IPS-18c (cell line): Measurements from ENCODE around the gene ZSCAN12.
"Not testable (repeated sequence)": the region's sequence is repeated elsewhere in the genome, so short reads cannot be mapped to it uniquely, and the experiment has no call there.

Source experiments
- H3K4me3 ChIP-seq: 2 replicates; pipeline ENCODE4 v1.7.0; 2013; ENCODE audit warnings: low read depth, mild to moderate bottlenecking, low read length, moderate library complexity; ENCODE audit not compliant: insufficient read depth
- H3K9me3 ChIP-seq: one replicate; pipeline ENCODE4 v1.6.1; 2013; ENCODE audit warnings: mild to moderate bottlenecking, low read length, moderate library complexity; ENCODE audit not compliant: control insufficient read depth, insufficient read depth

Gene ZSCAN12

DNA sequence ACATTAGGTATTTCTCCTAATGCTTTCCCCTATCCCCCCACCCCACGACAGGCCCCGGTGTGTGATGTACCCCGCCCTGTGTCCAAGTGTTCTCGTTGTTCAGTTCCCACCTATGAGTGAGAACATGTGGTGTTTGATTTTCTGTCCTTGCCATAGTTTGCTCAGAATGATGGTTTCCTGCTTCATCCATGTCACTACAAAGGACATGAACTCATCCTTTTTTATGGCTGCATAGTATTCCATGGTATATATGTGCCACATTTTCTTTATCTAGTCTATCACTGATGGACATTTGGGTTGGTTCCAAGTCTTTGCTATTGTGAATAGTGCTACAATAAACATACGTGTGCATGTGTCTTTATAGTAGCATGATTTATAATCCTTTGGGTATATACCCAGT, 4.4 kb upstream of the ZSCAN12 start:
- not testable (repeated sequence) for H3K9me3 ChIP-seq, H3K4me3 ChIP-seq

- H3K9me3 ChIP-seq, result no peaks in the 10 kb centered on the region
- no peak overlapping the region for H3K4me3 ChIP-seq
Observed at GRCh38 chr6:28402197-28402596, 2.6 kb upstream of the ZSCAN12 start.

DNA sequence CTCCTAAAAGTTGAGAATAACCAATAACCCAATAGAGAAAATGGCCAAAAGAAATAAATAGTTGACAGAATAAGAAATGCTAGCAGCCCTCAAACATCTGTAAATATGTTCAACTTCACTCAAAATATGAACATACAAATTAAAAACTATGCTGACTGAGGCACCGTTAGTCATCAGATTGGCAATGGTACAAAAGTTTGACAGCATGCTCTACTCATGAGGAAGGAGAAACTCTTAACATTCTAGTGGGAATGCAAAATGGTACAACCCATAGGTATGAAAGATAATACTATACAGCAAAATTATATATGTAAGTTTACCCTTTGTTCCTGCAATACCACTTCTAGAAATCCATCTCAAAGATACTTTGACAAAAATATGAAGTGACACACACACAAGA, 1.6 kb upstream of the ZSCAN12 start:
- H3K9me3 ChIP-seq, result no peaks in the 10 kb centered on the region
- no peak overlapping the region for H3K4me3 ChIP-seq

GRCh38 chr6:28400122-28400451, 540 bp upstream of the ZSCAN12 start:
- H3K9me3 ChIP-seq, result no peaks in the 10 kb centered on the region
- H3K4me3 ChIP-seq, result peak overlapping the region; percentile 92; the same call in 1 of the 2 replicates

- H3K4me3 ChIP-seq, result no peak overlapping the region
- H3K9me3 ChIP-seq, result no peaks in the 10 kb centered on the region
Observed at GRCh38 chr6:28395918-28396317, 3.6 kb downstream of the ZSCAN12 start.

DNA sequence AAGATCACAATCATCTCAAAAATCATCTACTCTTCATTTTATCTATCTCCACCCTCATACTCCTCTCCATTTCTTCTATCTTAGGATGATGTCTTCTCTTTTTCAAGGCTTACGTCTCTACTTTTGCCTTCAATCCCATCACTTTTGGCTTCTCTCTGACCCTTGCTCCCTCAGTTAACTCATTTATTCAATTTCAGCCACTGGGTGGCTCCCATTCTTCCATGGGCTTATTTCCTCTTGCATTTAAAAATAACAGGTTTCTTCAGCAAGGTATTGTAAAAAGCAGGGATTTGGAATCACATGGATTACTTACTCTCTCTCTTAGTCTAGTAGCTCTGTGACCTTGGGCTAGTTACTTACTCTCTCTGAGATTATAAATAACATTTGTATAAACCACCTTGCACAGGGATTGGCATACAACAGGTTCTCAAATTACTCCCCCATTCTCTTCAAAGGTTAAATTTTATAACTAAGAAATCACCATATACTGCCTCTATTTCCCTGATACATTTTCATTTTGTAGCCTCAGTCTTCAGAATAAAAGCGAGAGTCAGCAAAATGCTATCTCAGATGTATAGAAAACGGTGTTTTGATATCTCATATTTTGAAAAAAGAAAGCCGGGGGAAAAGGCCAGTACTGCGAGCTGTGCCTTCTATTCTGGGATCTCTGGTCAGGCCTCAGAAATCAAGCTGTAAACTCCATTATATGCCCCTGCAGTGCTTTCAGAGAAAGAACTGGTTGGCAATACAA, 5.5 kb downstream of the ZSCAN12 start:
- Histone ChIP-seq H3K9me3 (no peaks in the 10 kb centered on the region), H3K4me3 (no peak overlapping the region)

- Histone ChIP-seq H3K9me3 (no peaks in the 10 kb centered on the region), H3K4me3 (no peak overlapping the region)
Observed at GRCh38 chr6:28390688-28391087, 8.9 kb downstream of the ZSCAN12 start.

DNA sequence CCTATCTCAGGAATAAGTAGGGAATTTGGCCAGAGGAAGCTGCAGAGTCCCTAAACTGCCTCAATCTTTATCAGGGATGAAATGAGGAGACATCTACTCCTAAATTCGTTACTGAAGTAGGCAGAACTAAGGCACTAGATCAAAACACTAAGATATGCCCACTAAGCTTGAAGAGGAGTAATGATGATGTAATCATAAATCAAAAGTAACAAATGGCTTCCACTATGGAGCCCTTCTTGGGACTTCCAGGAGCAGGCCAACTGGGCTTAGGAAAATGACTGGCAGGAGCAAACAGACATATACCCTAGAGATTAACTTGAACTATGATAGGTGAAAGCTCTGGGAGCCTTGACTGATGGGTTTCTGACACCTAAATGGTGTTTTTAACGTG, 15.4 kb downstream of the ZSCAN12 start:
- no peaks in the 10 kb centered on the region for H3K9me3 ChIP-seq
- H3K4me3 ChIP-seq, result no peak overlapping the region

GRCh38 chr6:28383235-28384142, 16.1 kb downstream of the ZSCAN12 start:
- Histone ChIP-seq H3K4me3 (peak overlapping the region; percentile 61), H3K9me3 (no peaks in the 10 kb centered on the region)

DNA sequence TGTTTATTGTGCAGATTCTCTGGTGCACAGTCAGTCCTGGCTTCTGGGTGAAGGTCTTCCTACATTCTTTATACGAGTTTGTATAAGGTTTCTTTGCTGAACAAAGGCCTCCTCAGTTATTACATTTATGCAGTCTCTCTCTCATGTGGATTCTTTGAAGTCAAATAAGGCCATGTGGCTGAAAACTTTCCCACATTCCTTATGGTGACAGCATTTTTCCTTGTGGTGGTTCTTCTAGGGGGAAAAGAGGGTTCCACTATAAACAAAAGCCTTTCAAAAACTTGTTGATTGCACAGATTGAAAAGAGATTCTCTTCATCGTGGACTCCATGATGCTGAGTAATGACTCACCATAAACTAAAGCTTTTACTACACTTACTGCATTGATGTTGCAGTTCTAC, 19.2 kb downstream of the ZSCAN12 start:
- Histone ChIP-seq H3K9me3 (no peaks in the 10 kb centered on the region), H3K4me3 (no peak overlapping the region)

- Histone ChIP-seq H3K4me3 (no peak overlapping the region), H3K9me3 (no peaks in the 10 kb centered on the region)
Observed at GRCh38 chr6:28378644-28379043, 20.9 kb downstream of the ZSCAN12 start.

- Histone ChIP-seq H3K4me3 (no peak overlapping the region), H3K9me3 (no peaks in the 10 kb centered on the region)
Observed at GRCh38 chr6:28377879-28378278, 21.7 kb downstream of the ZSCAN12 start.

GRCh38 chr6:28373925-28374324, 25.6 kb downstream of the ZSCAN12 start:
- Histone ChIP-seq H3K4me3 (no peak overlapping the region), H3K9me3 (no peaks in the 10 kb centered on the region)

DNA sequence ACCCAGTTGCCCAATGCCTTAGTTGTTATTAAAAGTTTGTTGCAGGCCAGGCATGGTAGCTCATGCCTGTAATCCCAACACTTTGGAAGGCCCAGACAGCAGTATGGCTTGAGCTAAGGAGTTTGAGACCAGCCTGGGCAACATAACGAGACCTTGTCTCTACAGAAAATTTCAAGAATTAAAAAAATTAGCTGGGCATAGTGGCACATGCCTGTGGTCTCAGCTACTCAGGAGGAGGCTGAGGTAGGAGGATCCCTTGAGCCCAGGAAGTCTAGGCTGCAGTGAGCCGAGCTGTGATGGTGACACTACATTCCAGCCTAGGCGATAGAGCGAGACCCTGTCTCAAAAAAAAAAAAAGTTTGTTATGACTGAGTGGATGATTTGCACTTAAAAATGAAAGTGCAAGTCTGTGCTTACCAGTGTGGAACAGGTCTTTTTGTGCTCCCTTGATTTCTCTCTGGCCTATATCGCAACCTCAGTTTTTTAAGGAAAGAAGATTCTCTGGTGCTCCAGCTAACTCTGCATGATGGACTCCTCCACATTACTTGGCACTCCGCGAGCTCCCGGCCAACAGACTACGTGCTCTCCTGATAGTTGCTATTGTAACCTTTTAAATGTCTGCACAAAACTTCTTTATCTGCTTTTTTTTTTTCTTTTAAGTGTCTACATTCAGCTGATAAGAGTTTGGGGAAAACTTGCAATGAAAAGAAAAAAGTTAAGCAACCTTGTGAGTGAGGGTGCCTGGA, 27.7 kb downstream of the ZSCAN12 start:
- H3K4me3 ChIP-seq, result no peak overlapping the region
- no peaks in the 10 kb centered on the region for H3K9me3 ChIP-seq

DNA sequence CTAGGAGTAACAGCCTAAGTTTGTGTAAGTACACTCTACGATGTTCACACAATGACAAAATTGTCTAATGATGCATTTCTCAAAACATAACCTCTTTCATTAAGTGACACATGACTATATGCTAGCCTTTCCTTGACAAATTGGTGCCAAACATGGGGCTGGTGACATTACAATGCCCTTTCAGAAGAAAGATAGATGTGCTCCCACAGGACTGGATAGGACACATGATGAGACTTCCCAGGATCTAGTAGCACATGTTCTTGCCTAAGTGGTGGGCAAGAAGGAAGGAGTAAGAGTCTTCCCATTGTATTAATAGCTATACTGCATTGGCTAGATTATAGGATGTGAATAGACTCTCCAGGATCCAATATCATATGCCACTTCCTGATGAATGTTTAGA, 28.3 kb downstream of the ZSCAN12 start:
- Histone ChIP-seq H3K4me3 (no peak overlapping the region), H3K9me3 (no peaks in the 10 kb centered on the region)

DNA sequence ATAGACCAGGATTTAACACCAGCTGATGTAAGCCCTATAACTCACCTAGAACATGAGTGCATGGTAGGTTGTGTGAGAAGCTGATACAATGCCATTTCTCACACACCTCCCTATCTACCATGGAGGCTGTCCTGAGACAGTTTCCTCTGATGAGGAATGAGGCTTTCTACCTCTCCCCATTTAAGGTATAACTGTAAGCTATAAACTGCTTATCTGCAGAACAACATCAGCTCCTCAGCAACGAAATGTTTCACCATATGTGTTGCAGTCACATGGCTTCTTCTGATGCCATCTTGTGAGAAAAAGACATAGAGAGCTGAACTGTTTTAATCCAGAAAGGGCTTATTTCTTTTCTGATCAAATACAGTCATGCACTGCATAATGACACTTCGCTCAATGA, 29.1 kb downstream of the ZSCAN12 start:
- no peaks in the 10 kb centered on the region for H3K9me3 ChIP-seq

DNA sequence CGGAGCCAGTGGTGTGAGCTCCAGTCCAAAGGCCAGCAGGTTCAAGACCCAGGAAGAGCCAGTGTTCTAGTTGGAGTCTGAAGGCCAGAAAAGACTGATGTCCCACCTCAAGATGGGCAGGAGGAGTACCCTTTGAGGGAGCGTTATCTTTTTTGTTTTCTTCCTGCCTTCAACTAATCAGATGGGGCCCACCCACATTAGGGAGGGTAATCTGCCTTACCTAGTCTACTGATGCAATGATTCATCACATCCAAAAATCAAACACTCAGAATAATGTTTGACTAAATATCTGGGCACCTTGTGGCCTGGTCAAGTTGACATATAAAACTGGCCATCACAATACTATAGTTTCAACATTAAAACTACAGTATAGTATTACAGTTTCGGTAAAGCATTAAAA, 30.1 kb downstream of the ZSCAN12 start:
- no peaks in the 10 kb centered on the region for H3K9me3 ChIP-seq
- no peak overlapping the region for H3K4me3 ChIP-seq

More for the DNA sequence above, 29.1 kb downstream of the ZSCAN12 start:
- no peak overlapping the region for H3K4me3 ChIP-seq

- Histone ChIP-seq H3K9me3 (no peaks in the 10 kb centered on the region), H3K4me3 (no peak overlapping the region)
Observed at GRCh38 chr6:28368522-28368921, 31.0 kb downstream of the ZSCAN12 start.
